HG02588 (cell line): ENCODE results near the gene NFRKB.

Source experiments
- ATAC-seq: cut with Tn5 transposase; IDR thresholded peaks from one replicate; pipeline ENCODE4 v1.9.1; 2021; ENCODE audit warnings: mild to moderate bottlenecking, moderate library complexity; ENCODE audit not compliant: unreplicated experiment

The NFRKB gene

GRCh38 chr11:129895126-129896041, at the start of gene NFRKB:
NFRKB (minus strand) TSS chr11:129895578; CDS start chr11:129892849, 2,729 bp downstream.
- peak; percentile 96 for ATAC-seq

- ATAC-seq: no peak
Observed at GRCh38 chr11:129944696-129945095, 49.3 kb upstream of the NFRKB start.

GRCh38 chr11:129943036-129943435, 47.7 kb upstream of the NFRKB start:
- no peak for ATAC-seq

GRCh38 chr11:129939510-129939909, 44.1 kb upstream of the NFRKB start:
- no peak for ATAC-seq

GRCh38 chr11:129938764-129939163, 43.4 kb upstream of the NFRKB start:
- ATAC-seq: no peak

GRCh38 chr11:129937592-129938238, 42.3 kb upstream of the NFRKB start:
- no peak for ATAC-seq

- no peak for ATAC-seq
Observed at GRCh38 chr11:129935723-129936122, 40.3 kb upstream of the NFRKB start.

- ATAC-seq: no peak
Observed at GRCh38 chr11:129933891-129934290, 38.5 kb upstream of the NFRKB start.

GRCh38 chr11:129933262-129933661, 37.9 kb upstream of the NFRKB start:
- no peak for ATAC-seq

- no peak for ATAC-seq
Observed at GRCh38 chr11:129932381-129933067, 37.1 kb upstream of the NFRKB start.

GRCh38 chr11:129930743-129931142, 35.4 kb upstream of the NFRKB start:
- no peak for ATAC-seq

GRCh38 chr11:129930296-129930695, 34.9 kb upstream of the NFRKB start:
- ATAC-seq: no peak

- no peak for ATAC-seq
Observed at GRCh38 chr11:129929721-129930120, 34.3 kb upstream of the NFRKB start.

- no peak for ATAC-seq
Observed at GRCh38 chr11:129928923-129929692, 33.7 kb upstream of the NFRKB start.

- ATAC-seq: no peak
Observed at GRCh38 chr11:129922674-129923073, 27.3 kb upstream of the NFRKB start.

- ATAC-seq: no peak
Observed at GRCh38 chr11:129918361-129918760, 23.0 kb upstream of the NFRKB start.

- no peak for ATAC-seq
Observed at GRCh38 chr11:129917231-129917630, 21.9 kb upstream of the NFRKB start.

GRCh38 chr11:129911298-129911697, 15.9 kb upstream of the NFRKB start:
- ATAC-seq: no peak

- no peak for ATAC-seq
Observed at GRCh38 chr11:129910360-129910759, 15.0 kb upstream of the NFRKB start.

GRCh38 chr11:129905402-129905801, 10.0 kb upstream of the NFRKB start:
- ATAC-seq: no peak

GRCh38 chr11:129896062-129896461, 684 bp upstream of the NFRKB start:
- ATAC-seq: no peak
